ENCODE measurements around the gene ADAMTSL5. TPM values are rescaled to one million over a fixed set of nuclear protein-coding genes. Genes with fewer than 3 reads are reported as not detected.
A peak's percentile ranks its signal among the peaks of the same experiment; 100 is the strongest.

ADAMTSL5 gene
- total RNA-seq, 2 donors from 2014 or later, result 18.9 to 25.0 TPM

- DNase-seq, result no peak
- ATAC-seq, result peak in 1 of 2 donors; percentile 8
- intact Hi-C loops (cut with DNase I), result no loop called here
Measured at GRCh38 chr19:1471010-1471514, 41.8 kb downstream of the ADAMTSL5 start.

DNA sequence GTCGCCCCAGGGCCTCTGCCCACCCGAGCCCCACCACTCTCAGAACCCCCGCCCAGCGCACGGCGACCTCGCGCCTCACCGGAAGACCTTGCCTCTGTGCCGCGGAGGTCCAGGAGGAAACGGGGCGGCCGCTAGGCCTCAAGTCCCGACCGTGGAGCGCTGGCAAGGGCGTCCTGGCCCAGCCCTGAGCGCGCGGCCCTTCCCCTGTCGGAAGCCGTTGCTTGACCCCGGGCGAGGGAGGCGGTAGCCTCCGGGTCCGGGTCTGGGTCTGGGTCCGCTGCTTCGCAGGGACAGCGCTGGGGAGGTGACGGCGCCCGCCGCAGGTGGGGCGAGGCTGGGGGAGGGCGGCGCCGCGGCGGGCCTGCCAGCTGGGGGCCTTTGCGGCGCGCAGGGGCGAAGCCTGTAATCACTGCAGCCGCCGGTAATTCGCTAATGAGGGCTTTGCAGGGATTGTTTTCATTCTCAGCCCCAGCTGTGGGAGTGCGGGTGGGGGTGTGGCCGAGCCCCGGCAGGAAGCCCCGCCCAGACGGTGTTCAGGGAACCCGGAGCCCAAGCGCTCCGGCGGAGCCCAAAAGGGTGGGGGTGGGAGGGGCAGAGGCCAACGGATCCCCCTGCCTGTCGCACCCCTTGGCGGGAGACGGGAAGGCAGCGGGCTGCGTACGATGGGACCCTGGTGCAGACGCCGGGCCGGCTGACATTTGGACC is 42.4 kb downstream of the ADAMTSL5 start:
- intact Hi-C loops (cut with DNase I), result no loop called here
- ATAC-seq (peak; percentile 35 to 51), DNase-seq (peak; percentile 70)

DNA sequence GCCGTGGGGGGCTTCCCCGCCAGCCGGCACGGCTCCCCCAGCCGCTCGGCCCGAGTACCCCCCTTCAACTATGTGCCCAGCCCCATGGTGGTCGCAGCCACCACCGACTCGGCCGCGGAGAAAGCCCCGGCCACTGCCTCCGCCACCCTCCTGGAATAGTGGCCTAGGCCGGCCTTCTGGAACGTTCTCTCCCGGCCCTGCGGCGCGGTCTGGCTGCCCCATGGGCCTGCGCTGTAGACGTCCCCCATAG is 42.8 kb downstream of the ADAMTSL5 start:
- ATAC-seq, result peak in 1 of 2 donors; percentile 5
- intact Hi-C loops (cut with DNase I), result no loop called here
- DNase-seq, result no peak

- intact Hi-C loops (cut with DNase I), result no loop called here
- peak in 1 of 2 donors; percentile 2 for ATAC-seq
- no peak for DNase-seq
Measured at GRCh38 chr19:1469255-1470054, 43.4 kb downstream of the ADAMTSL5 start.

DNA sequence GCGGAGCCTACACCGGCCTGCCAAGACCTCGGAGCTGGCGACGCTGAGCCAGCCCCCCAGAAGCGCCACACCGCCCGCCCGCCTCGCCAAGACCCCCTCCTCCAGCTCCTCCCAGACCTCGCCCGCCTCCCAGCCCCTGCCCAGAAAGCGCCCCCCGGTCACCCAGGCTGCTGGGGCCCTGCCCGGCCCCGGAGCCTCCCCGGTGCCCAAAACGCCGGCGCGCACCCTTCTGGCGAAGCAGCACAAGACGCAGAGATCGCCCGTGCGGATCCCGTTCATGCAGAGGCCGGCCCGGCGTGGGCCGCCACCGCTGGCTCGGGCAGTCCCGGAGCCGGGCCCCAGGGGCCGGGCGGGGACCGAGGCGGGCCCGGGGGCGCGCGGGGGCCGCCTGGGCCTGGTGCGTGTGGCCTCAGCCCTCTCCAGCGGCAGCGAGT is 44.0 kb downstream of the ADAMTSL5 start:
- no peak for DNase-seq

GRCh38 chr19:1468274-1468820 is 44.5 kb downstream of the ADAMTSL5 start:
- no peak for DNase-seq
- no peak for ATAC-seq
- intact Hi-C loops (cut with DNase I), result no loop called here

More for the DNA sequence above, 44.0 kb downstream of the ADAMTSL5 start:
- intact Hi-C loops (cut with DNase I), result no loop called here
- no peak for ATAC-seq

DNA sequence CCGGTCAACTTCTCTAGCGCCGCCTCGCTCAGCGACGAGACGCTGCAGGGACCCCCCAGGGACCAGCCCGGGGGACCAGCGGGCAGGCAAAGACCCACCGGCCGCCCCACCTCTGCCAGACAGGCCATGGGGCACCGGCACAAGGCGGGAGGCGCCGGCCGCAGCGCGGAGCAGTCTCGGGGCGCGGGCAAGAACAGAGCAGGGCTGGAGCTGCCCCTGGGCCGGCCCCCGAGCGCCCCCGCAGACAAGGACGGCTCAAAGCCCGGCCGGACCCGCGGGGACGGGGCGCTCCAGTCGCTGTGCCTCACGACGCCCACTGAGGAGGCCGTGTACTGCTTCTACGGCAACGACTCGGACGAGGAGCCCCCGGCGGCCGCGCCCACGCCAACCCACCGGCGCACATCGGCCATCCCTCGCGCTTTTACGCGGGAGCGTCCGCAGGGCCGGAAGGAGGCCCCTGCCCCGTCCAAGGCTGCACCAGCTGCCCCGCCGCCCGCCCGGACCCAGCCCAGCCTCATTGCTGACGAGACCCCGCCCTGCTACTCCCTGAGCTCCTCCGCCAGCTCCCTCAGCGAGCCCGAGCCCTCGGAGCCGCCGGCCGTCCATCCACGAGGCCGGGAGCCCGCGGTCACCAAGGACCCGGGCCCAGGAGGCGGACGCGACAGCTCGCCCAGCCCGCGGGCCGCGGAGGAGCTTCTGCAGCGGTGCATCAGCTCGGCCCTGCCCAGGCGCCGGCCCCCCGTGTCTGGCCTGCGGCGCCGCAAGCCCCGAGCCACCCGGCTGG is 45.1 kb downstream of the ADAMTSL5 start:
- DNase-seq (no peak), ATAC-seq (no peak)
- intact Hi-C loops (cut with DNase I), result no loop called here

- DNase-seq (no peak), ATAC-seq (no peak)
- intact Hi-C loops (cut with DNase I), result no loop called here
Measured at GRCh38 chr19:1467215-1467489, 45.7 kb downstream of the ADAMTSL5 start.

- no peak for ATAC-seq
- DNase-seq, result no peak
- intact Hi-C loops (cut with DNase I), result no loop called here
Measured at GRCh38 chr19:1466461-1467214, 46.2 kb downstream of the ADAMTSL5 start.

GRCh38 chr19:1466018-1466460 is 46.8 kb downstream of the ADAMTSL5 start:
- intact Hi-C loops (cut with DNase I), result no loop called here
- ATAC-seq (no peak), DNase-seq (no peak)

GRCh38 chr19:1465191-1466016 is 47.4 kb downstream of the ADAMTSL5 start:
- DNase-seq, result no peak
- peak in 1 of 2 donors; percentile 27 for ATAC-seq
- intact Hi-C loops (cut with DNase I), result no loop called here

- no peak for DNase-seq
- intact Hi-C loops (cut with DNase I), result no loop called here
- no peak for ATAC-seq
Measured at GRCh38 chr19:1461862-1462261, 51.0 kb downstream of the ADAMTSL5 start.

GRCh38 chr19:1460033-1460995 is 52.5 kb downstream of the ADAMTSL5 start:
- ATAC-seq (no peak), DNase-seq (no peak)
- intact Hi-C loops (cut with DNase I), result no loop called here

DNA sequence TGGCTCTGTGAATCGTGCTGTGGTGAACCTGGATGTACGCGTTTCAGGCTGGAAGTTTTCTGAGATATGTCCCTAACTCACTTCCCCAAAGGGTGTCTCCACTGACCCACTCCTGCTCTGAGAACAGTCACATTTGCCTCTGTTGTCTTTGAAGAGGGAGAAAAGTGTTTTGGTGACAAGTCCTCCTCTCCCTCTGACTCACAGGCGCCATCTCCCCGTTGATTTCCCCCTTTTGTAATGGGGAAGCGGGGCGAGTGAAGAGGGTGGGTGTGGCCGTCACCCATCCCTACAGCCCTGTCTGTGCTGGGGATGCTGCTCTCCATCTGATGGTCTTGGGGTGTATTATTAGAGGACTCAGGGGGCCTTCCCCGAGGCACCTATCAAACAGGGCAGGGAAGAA is 53.3 kb downstream of the ADAMTSL5 start:
- intact Hi-C loops (cut with DNase I), result loop anchor here in 1 of 2 donors (10.0 kb wide), 1 partner anchor 175 kb away; the partner anchor contains the start of gene EFNA2
- no peak for DNase-seq
- no peak for ATAC-seq

- ATAC-seq, result no peak
- intact Hi-C loops (cut with DNase I), result loop anchor here in 1 of 2 donors (10.0 kb wide), 1 partner anchor 173 kb away; the partner anchor contains the start of gene EFNA2
- DNase-seq, result no peak
Measured at GRCh38 chr19:1457892-1458291, 54.9 kb downstream of the ADAMTSL5 start.

DNA sequence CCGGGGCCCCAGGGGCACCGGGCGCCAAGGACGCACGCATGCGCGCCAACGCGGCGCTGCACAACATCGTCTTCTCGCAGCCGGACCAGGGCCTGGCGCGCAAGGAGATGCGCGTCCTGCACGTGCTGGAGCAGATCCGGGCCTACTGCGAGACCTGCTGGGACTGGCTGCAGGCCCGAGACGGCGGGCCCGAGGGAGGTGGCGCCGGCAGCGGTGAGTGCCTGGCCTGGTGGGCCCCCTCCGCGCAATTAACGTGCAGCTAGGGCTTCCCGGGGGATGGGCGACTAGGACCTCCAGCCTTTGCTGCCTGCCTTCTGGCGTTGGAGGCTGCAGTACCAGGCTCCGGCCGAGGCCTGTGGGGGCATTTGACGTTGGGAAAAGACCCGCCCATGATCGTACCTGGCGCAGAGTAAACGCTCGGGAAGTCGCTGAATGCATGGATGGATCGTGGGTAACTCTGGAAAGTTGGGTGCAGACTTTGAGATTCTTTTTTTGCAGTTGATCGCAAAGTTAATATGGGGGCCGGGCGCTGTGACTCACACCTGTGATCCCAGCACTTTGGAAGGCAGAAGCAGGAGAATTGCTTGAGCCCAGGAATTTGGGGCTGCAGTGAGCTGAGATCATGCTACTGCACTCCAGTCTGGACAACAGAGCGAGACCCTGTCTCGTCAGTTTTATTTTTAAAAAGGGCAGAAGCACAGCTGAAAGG is 55.6 kb downstream of the ADAMTSL5 start:
- no peak for ATAC-seq
- intact Hi-C loops (cut with DNase I), result loop anchor here in 1 of 2 donors (10.0 kb wide), 1 partner anchor 172 kb away; the partner anchor contains the start of gene EFNA2
- no peak for DNase-seq
